WTC11 (cell line): ENCODE results near the gene OSMR. TPM values are rescaled to one million over a fixed set of nuclear protein-coding genes. Genes with fewer than 3 reads are reported as not detected.

Experiments used
- ATAC-seq: fragments of 200-7000 bp; cut with Tn5 transposase; 2 replicates; pipeline ENCODE4 v1.10.0; 2021; ENCODE audit warnings: mild to moderate bottlenecking, moderate library complexity
- CTCF ChIA-PET: fragments of 300-600 bp; sonication (Branson Sonifier 250); formaldehyde crosslinking; loops from one replicate; lab custom pipeline; 2021; ENCODE audit warnings: antibody characterized with exemption; lab: Charles Lee
- POLR2A ChIA-PET: fragments of 350-600 bp; sonication (Branson Sonifier 250); formaldehyde crosslinking; loops from one replicate; lab custom pipeline; 2021; ENCODE audit warnings: antibody characterized with exemption; lab: Charles Lee
- DNase-seq: peaks from one replicate; pipeline ENCODE4 v3.0.0; 2021; ENCODE audit warnings: low spot score
- H3K27ac Mint-ChIP-seq: 2 replicates; pipeline ENCODE4 v1.8.0; 2021; ENCODE audit warnings: mixed read lengths
- H3K27me3 Mint-ChIP-seq: 2 replicates; pipeline ENCODE4 v1.8.0; 2021; ENCODE audit warnings: low read depth, mild to moderate bottlenecking, moderate library complexity, mixed read lengths
- H3K36me3 Mint-ChIP-seq: 2 replicates; pipeline ENCODE4 v1.8.0; 2021; ENCODE audit warnings: mixed read lengths
- H3K4me1 Mint-ChIP-seq: 2 replicates; pipeline ENCODE4 v1.8.0; 2022; ENCODE audit warnings: mixed read lengths
- H3K4me3 Mint-ChIP-seq: 2 replicates; pipeline ENCODE4 v1.8.0; 2021; ENCODE audit warnings: mild to moderate bottlenecking, moderate library complexity, mixed read lengths
- H3K9me3 Mint-ChIP-seq: 2 replicates; pipeline ENCODE4 v1.8.0; 2021; ENCODE audit warnings: mixed read lengths
- ATF1 ChIP-seq: sonication (generic); formaldehyde crosslinking; IDR thresholded peaks from 2 replicates; pipeline ENCODE4 v1.8.1; 2023; ENCODE audit warnings: mild to moderate bottlenecking, moderate library complexity, missing genetic modification reagents
- ATF6 ChIP-seq: sonication (generic); formaldehyde crosslinking; IDR thresholded peaks from 2 replicates; pipeline ENCODE4 v1.8.1; 2023; ENCODE audit warnings: mild to moderate bottlenecking, missing genetic modification reagents
- CBFB ChIP-seq: sonication (generic); formaldehyde crosslinking; IDR thresholded peaks from 2 replicates; pipeline ENCODE4 v1.8.1; 2022; ENCODE audit warnings: mild to moderate bottlenecking, low read depth, missing genetic modification reagents
- CTCF ChIP-seq: fragments of 200-600 bp; IDR thresholded peaks from 2 replicates; pipeline ENCODE4 v1.8.0; 2022; ENCODE audit warnings: antibody characterized with exemption
- ETV6 ChIP-seq: sonication (generic); formaldehyde crosslinking; IDR thresholded peaks from 2 replicates; pipeline ENCODE4 v1.8.1; 2022; ENCODE audit warnings: mild to moderate bottlenecking, missing genetic modification reagents
- FOXK1 ChIP-seq: sonication (generic); formaldehyde crosslinking; IDR thresholded peaks from 2 replicates; pipeline ENCODE4 v1.8.0; 2022; ENCODE audit warnings: mild to moderate bottlenecking, moderate library complexity, missing genetic modification reagents
- GRHL2 ChIP-seq: fragments of 250-450 bp; sonication (Bioruptor Pico); IDR thresholded peaks from 2 replicates; pipeline ENCODE4 v1.8.0; 2022; ENCODE audit warnings: mild to moderate bottlenecking, moderate library complexity; ENCODE audit not compliant: insufficient replicate concordance, severe bottlenecking
- HMGA2 ChIP-seq: fragments of 250-450 bp; sonication (Bioruptor Pico); IDR thresholded peaks from 2 replicates; pipeline ENCODE4 v1.4.0; 2021; ENCODE audit warnings: mild to moderate bottlenecking, moderate library complexity
- KAT7 ChIP-seq: sonication (generic); formaldehyde crosslinking; IDR thresholded peaks from 2 replicates; pipeline ENCODE4 v1.8.1; 2023; ENCODE audit warnings: missing genetic modification reagents, mild to moderate bottlenecking, borderline replicate concordance
- MLX ChIP-seq: sonication (generic); formaldehyde crosslinking; IDR thresholded peaks from 2 replicates; pipeline ENCODE4 v1.8.1; 2023; ENCODE audit warnings: mild to moderate bottlenecking, missing genetic modification reagents, moderate library complexity
- NFATC4 ChIP-seq: fragments of 250-450 bp; sonication (Bioruptor Pico); IDR thresholded peaks from 2 replicates; pipeline ENCODE4 v1.9.0; 2021; ENCODE audit warnings: mild to moderate bottlenecking
- NR2C2 ChIP-seq: sonication (generic); formaldehyde crosslinking; IDR thresholded peaks from 2 replicates; pipeline ENCODE4 v1.8.0; 2022; ENCODE audit warnings: mild to moderate bottlenecking, missing genetic modification reagents
- NR3C1 ChIP-seq: sonication (generic); formaldehyde crosslinking; conservative IDR thresholded peaks from 2 replicates; pipeline ENCODE4 v1.8.1; 2023; ENCODE audit warnings: low read depth, mild to moderate bottlenecking, missing genetic modification reagents
- OVOL2 ChIP-seq: fragments of 250-450 bp; sonication (Bioruptor Pico); IDR thresholded peaks from 2 replicates; pipeline ENCODE4 v1.9.0; 2021; ENCODE audit warnings: mild to moderate bottlenecking, borderline replicate concordance
- PRRX2 ChIP-seq: fragments of 250-450 bp; sonication (Bioruptor Pico); IDR thresholded peaks from 2 replicates; pipeline ENCODE4 v1.8.0; 2021; ENCODE audit warnings: mild to moderate bottlenecking
- RELA ChIP-seq: sonication (generic); formaldehyde crosslinking; IDR thresholded peaks from 2 replicates; pipeline ENCODE4 v1.8.1; 2022; ENCODE audit warnings: missing genetic modification reagents, mild to moderate bottlenecking, borderline replicate concordance
- SMAD3 ChIP-seq: sonication (generic); formaldehyde crosslinking; IDR thresholded peaks from 2 replicates; pipeline ENCODE4 v1.8.0; 2022; ENCODE audit warnings: missing genetic modification reagents, mild to moderate bottlenecking, borderline replicate concordance
- SMAD4 ChIP-seq: sonication (generic); formaldehyde crosslinking; IDR thresholded peaks from 2 replicates; pipeline ENCODE4 v1.8.0; 2022; ENCODE audit warnings: mild to moderate bottlenecking, missing genetic modification reagents
- SP1 ChIP-seq: sonication (generic); formaldehyde crosslinking; conservative IDR thresholded peaks from 2 replicates; pipeline ENCODE4 v1.8.1; 2022; ENCODE audit warnings: missing genetic modification reagents
- STAT6 ChIP-seq: sonication (generic); formaldehyde crosslinking; conservative IDR thresholded peaks from 2 replicates; pipeline ENCODE4 v1.8.1; 2023; ENCODE audit warnings: mild to moderate bottlenecking, low read depth, missing genetic modification reagents, moderate library complexity
- TCF7 ChIP-seq: sonication (generic); formaldehyde crosslinking; IDR thresholded peaks from 2 replicates; pipeline ENCODE4 v1.8.0; 2022; ENCODE audit warnings: mild to moderate bottlenecking, low read depth, missing genetic modification reagents, moderate library complexity
- TEAD4 ChIP-seq: sonication (generic); formaldehyde crosslinking; IDR thresholded peaks from 2 replicates; pipeline ENCODE4 v1.8.0; 2022; ENCODE audit warnings: mild to moderate bottlenecking, missing genetic modification reagents
- USF2 ChIP-seq: sonication (generic); formaldehyde crosslinking; IDR thresholded peaks from 2 replicates; pipeline ENCODE4 v1.8.1; 2023; ENCODE audit warnings: mild to moderate bottlenecking, missing genetic modification reagents, moderate library complexity
- ZNF138 ChIP-seq: sonication (generic); formaldehyde crosslinking; conservative IDR thresholded peaks from 2 replicates; pipeline ENCODE4 v1.8.1; 2022; ENCODE audit warnings: mild to moderate bottlenecking, moderate library complexity, missing genetic modification reagents
- ZNF219 ChIP-seq: sonication (generic); formaldehyde crosslinking; IDR thresholded peaks from 2 replicates; pipeline ENCODE4 v1.8.0; 2023; ENCODE audit warnings: missing genetic modification reagents, mild to moderate bottlenecking, borderline replicate concordance
- ZNF263 ChIP-seq: sonication (generic); formaldehyde crosslinking; IDR thresholded peaks from 2 replicates; pipeline ENCODE4 v1.8.1; 2022; ENCODE audit warnings: low read depth, mild to moderate bottlenecking, moderate library complexity, missing genetic modification reagents
- ZNF281 ChIP-seq: sonication (generic); formaldehyde crosslinking; IDR thresholded peaks from 2 replicates; pipeline ENCODE4 v1.8.0; 2023; ENCODE audit warnings: mild to moderate bottlenecking, missing genetic modification reagents
- ZNF396 ChIP-seq: fragments of 250-450 bp; sonication (Bioruptor Pico); IDR thresholded peaks from 2 replicates; pipeline ENCODE4 v1.8.0; 2021; ENCODE audit warnings: mild to moderate bottlenecking, moderate library complexity, borderline replicate concordance
- ZNF423 ChIP-seq: fragments of 250-450 bp; sonication (Bioruptor Pico); IDR thresholded peaks from 2 replicates; pipeline ENCODE4 v2.1.2; 2022; ENCODE audit warnings: mild to moderate bottlenecking, moderate library complexity
- total RNA-seq: library from RNA; stranded (reverse); gene quantifications from 3 replicates; pipeline ENCODE4 v1.2.3, GENCODE V29; 2021

OSMR gene
- total RNA-seq, 1 experiment from 2014 or later = 2.3 TPM

- DNase-seq = no peak
- Mint-ChIP-seq H3K9me3 (peaks cover 7% of the 10 kb centered on the region), H3K4me3 (no peak overlapping the region), H3K36me3 (no peaks in the 10 kb centered on the region), H3K4me1 (peaks cover 14% of the 10 kb centered on the region), H3K27me3 (no peaks in the 10 kb centered on the region), H3K27ac (no peak overlapping the region)
- ChIA-PET POLR2A (no interaction called here), CTCF (no interaction called here)
- no peak for TF ChIP-seq ZNF281 (CRISPR knock-in tag)
- no peak for TF ChIP-seq MLX (CRISPR knock-in tag)
- TF ChIP-seq GRHL2 (CRISPR knock-in tag) = no peak
- no peak for TF ChIP-seq ZNF219 (CRISPR knock-in tag)
- no peak for TF ChIP-seq ATF1 (CRISPR knock-in tag)
- TF ChIP-seq ZNF423 (CRISPR knock-in tag) = no peak
- TF ChIP-seq NFATC4 = no peak
- no peak for TF ChIP-seq NR3C1 (CRISPR knock-in tag)
- no peak for TF ChIP-seq SMAD3
- no peak for TF ChIP-seq FOXK1
- no peak for TF ChIP-seq ZNF263 (CRISPR knock-in tag)
- TF ChIP-seq RELA (CRISPR knock-in tag) = no peak
- TF ChIP-seq ZNF138 (CRISPR knock-in tag) = no peak
- TF ChIP-seq SP1 = no peak
- TF ChIP-seq OVOL2 (CRISPR knock-in tag) = no peak
- TF ChIP-seq TEAD4 (CRISPR knock-in tag) = no peak
- no peak for TF ChIP-seq PRRX2 (CRISPR knock-in tag)
- no peak for TF ChIP-seq NR2C2 (CRISPR knock-in tag)
- no peak for TF ChIP-seq USF2 (CRISPR knock-in tag)
- TF ChIP-seq HMGA2 (CRISPR knock-in tag) = no peak
- no peak for ATAC-seq
Observed at GRCh38 chr5:38883842-38884241, 38.0 kb downstream of the OSMR start.

- peaks cover 11% of the 10 kb centered on the region for H3K4me1 Mint-ChIP-seq
- ChIA-PET CTCF (no interaction called here), POLR2A (no interaction called here)
- no peak for ATAC-seq
- H3K36me3 Mint-ChIP-seq = no peaks in the 10 kb centered on the region
- no peaks in the 10 kb centered on the region for H3K27me3 Mint-ChIP-seq
- H3K4me3 Mint-ChIP-seq = no peak overlapping the region
- H3K27ac Mint-ChIP-seq = no peak overlapping the region
- DNase-seq = no peak
- H3K9me3 Mint-ChIP-seq = peaks cover 7% of the 10 kb centered on the region
- TF ChIP-seq STAT6 = no peak
- no peak for TF ChIP-seq CBFB
- TF ChIP-seq KAT7 (CRISPR knock-in tag) = no peak
- no peak for TF ChIP-seq CTCF
- no peak for TF ChIP-seq ETV6 (CRISPR knock-in tag)
- no peak for TF ChIP-seq ZNF396 (CRISPR knock-in tag)
- no peak for TF ChIP-seq RELA (CRISPR knock-in tag)
- no peak for TF ChIP-seq ATF6
- no peak for TF ChIP-seq TCF7 (CRISPR knock-in tag)
- no peak for TF ChIP-seq SMAD4 (CRISPR knock-in tag)
Observed at GRCh38 chr5:38885208-38885607, 39.4 kb downstream of the OSMR start.
